Tibial nerve (tissue), 3 donors: Measurements from ENCODE around the gene C5orf58.

ENCODE experiments used
- CTCF ChIP-seq, 5 experiments: fragments of 200-600 bp in 3 of 5; fragments of 450-650 bp in 2 of 5; sonication (generic) in 3 of 5; IDR thresholded peaks; one replicate each; pipeline ENCODE4 v1.5.1; 2016 to 2019; ENCODE audit warnings: antibody characterized with exemption in 5 of 5, mild to moderate bottlenecking in 3 of 5, moderate library complexity in 2 of 5
- POLR2A ChIP-seq, 2 donors: fragments of 450-650 bp; IDR thresholded peaks; one replicate each; pipeline ENCODE4 v1.6.1; 2017; ENCODE audit warnings: antibody characterized with exemption in 2 of 2, mild to moderate bottlenecking in 2 of 2, moderate library complexity in 2 of 2

- TF ChIP-seq CTCF (IDR thresholded peaks at IDR 0.05) (no peak), POLR2A (IDR thresholded peaks at IDR 0.05) (no peak)
Measured at GRCh38 chr5:170273968-170274710, 41.4 kb downstream of the C5orf58 start.
